H9 (cell line): ENCODE results near the gene FGD5. TPM values are rescaled to one million over a fixed set of nuclear protein-coding genes. Genes with fewer than 3 reads are reported as not detected.

Experiments
- DNase-seq: peaks from one replicate; pipeline ENCODE4 v3.0.0-alpha.2; 2017
- H2AFZ ChIP-seq: one replicate; pipeline ENCODE4 v1.6.1; 2013; ENCODE audit warnings: mild to moderate bottlenecking, low read length, control low read depth, moderate library complexity
- H2AK5ac ChIP-seq: 2 replicates; pipeline ENCODE4 v1.6.1; 2013; ENCODE audit warnings: low read length, control low read depth, mixed read lengths; ENCODE audit not compliant: insufficient read length
- H2BK120ac ChIP-seq: one replicate; pipeline ENCODE4 v1.6.1; 2013; ENCODE audit warnings: low read depth, mild to moderate bottlenecking, low read length, control low read depth, inconsistent platforms; ENCODE audit not compliant: poor library complexity, severe bottlenecking
- H2BK12ac ChIP-seq: 2 replicates; pipeline ENCODE4 v1.6.1; 2013; ENCODE audit warnings: low read length, control low read depth, mixed read lengths, low read depth; ENCODE audit not compliant: insufficient read length
- H2BK15ac ChIP-seq: 2 replicates; pipeline ENCODE4 v1.6.1; 2013; ENCODE audit warnings: low read depth, low read length, control low read depth
- H2BK20ac ChIP-seq: one replicate; pipeline ENCODE4 v1.6.1; 2013; ENCODE audit warnings: low read depth, mild to moderate bottlenecking, low read length, control low read depth, inconsistent platforms; ENCODE audit not compliant: poor library complexity, severe bottlenecking
- H2BK5ac ChIP-seq: 2 replicates; pipeline ENCODE4 v1.6.1; 2013; ENCODE audit warnings: low read length, control low read depth, mixed read lengths; ENCODE audit not compliant: insufficient read length
- H3K14ac ChIP-seq: 2 replicates; pipeline ENCODE4 v1.6.1; 2013; ENCODE audit warnings: low read length, control low read depth; ENCODE audit not compliant: insufficient read depth
- H3K18ac ChIP-seq: 2 replicates; pipeline ENCODE4 v1.6.1; 2013; ENCODE audit warnings: low read depth, mild to moderate bottlenecking, mixed read lengths, low read length, control low read depth; ENCODE audit not compliant: insufficient read length
- H3K23ac ChIP-seq: 2 replicates; pipeline ENCODE4 v1.6.1; 2013; ENCODE audit warnings: low read length, control low read depth, mixed read lengths, low read depth; ENCODE audit not compliant: insufficient read length
- H3K23me2 ChIP-seq: 2 replicates; pipeline ENCODE4 v1.6.1; 2013; ENCODE audit warnings: low read depth, mild to moderate bottlenecking, mixed read lengths, low read length, control low read depth; ENCODE audit not compliant: insufficient read length, poor library complexity, severe bottlenecking
- H3K27ac ChIP-seq: 2 replicates; pipeline ENCODE4 v1.5.1; 2013; ENCODE audit warnings: low read length, control low read depth, mixed read lengths, low read depth; ENCODE audit not compliant: insufficient read length
- H3K27me3 ChIP-seq: 2 replicates; pipeline ENCODE4 v1.6.1; 2013; ENCODE audit warnings: low read length, control low read depth, inconsistent platforms; ENCODE audit not compliant: insufficient read depth
- H3K4ac ChIP-seq: 2 replicates; pipeline ENCODE4 v1.6.1; 2013; ENCODE audit warnings: low read depth, mild to moderate bottlenecking, control low read depth, inconsistent platforms, low read length, moderate library complexity
- H3K4me1 ChIP-seq: 2 replicates; pipeline ENCODE4 v1.6.1; 2013; ENCODE audit warnings: low read length, control low read depth, inconsistent platforms; ENCODE audit not compliant: insufficient read depth
- H3K4me2 ChIP-seq: 2 replicates; pipeline ENCODE4 v1.6.1; 2013; ENCODE audit warnings: low read length, control low read depth, mixed read lengths; ENCODE audit not compliant: insufficient read length, insufficient read depth
- H3K56ac ChIP-seq: 2 replicates; pipeline ENCODE4 v1.6.1; 2013; ENCODE audit warnings: low read depth, mild to moderate bottlenecking, mixed read lengths, low read length, control low read depth; ENCODE audit not compliant: insufficient read length
- H3K79me1 ChIP-seq: 2 replicates; pipeline ENCODE4 v1.6.1; 2013; ENCODE audit warnings: low read depth, mild to moderate bottlenecking, moderate library complexity, low read length, control low read depth, inconsistent platforms; ENCODE audit not compliant: insufficient read depth, poor library complexity, severe bottlenecking
- H3K79me2 ChIP-seq: 2 replicates; pipeline ENCODE4 v1.6.1; 2013; ENCODE audit warnings: low read length, control low read depth, inconsistent platforms; ENCODE audit not compliant: insufficient read depth
- H3K9ac ChIP-seq: 2 replicates; pipeline ENCODE4 v1.6.1; 2013; ENCODE audit warnings: low read length, control low read depth, mixed read lengths; ENCODE audit not compliant: insufficient read length; ENCODE audit errors: extremely low read depth
- H3K9me3 ChIP-seq: one replicate; pipeline ENCODE4 v1.6.1; 2013; ENCODE audit warnings: low read depth, low read length, inconsistent platforms; ENCODE audit not compliant: control insufficient read depth
- H3T11ph ChIP-seq: one replicate; pipeline ENCODE4 v1.6.1; 2013; ENCODE audit warnings: mild to moderate bottlenecking, low read length, control low read depth, inconsistent platforms
- H4K20me1 ChIP-seq: one replicate; pipeline ENCODE4 v1.6.1; 2013; ENCODE audit not compliant: control insufficient read depth, insufficient read length, insufficient read depth
- H4K5ac ChIP-seq: 2 replicates; pipeline ENCODE4 v1.6.1; 2013; ENCODE audit warnings: low read depth, mild to moderate bottlenecking, mixed read lengths, low read length, control low read depth; ENCODE audit not compliant: insufficient read length
- H4K8ac ChIP-seq: replicated peaks from 2 replicates; pipeline ENCODE4 v1.6.1; 2013; ENCODE audit warnings: low read length, control low read depth, mixed read lengths, low read depth; ENCODE audit not compliant: insufficient read length
- H4K91ac ChIP-seq: 2 replicates; pipeline ENCODE4 v1.6.1; 2013; ENCODE audit warnings: low read depth, mild to moderate bottlenecking, moderate library complexity, mixed read lengths, low read length, control low read depth; ENCODE audit not compliant: insufficient read length
- H3K27ac Mint-ChIP-seq, 3 experiments: 2 replicates in 2 of 3; 3 replicates in 1 of 3; pipeline ENCODE4 v1.8.0; 2020 to 2021; ENCODE audit warnings: mixed read lengths in 3 of 3, mild to moderate bottlenecking in 1 of 3, moderate library complexity in 1 of 3
- H3K27me3 Mint-ChIP-seq: 2 replicates; pipeline ENCODE4 v1.8.0; 2021; ENCODE audit warnings: low read depth, mild to moderate bottlenecking, moderate library complexity, mixed read lengths
- H3K36me3 Mint-ChIP-seq, 3 experiments: 2 replicates in 2 of 3; 3 replicates in 1 of 3; pipeline ENCODE4 v1.8.0; 2020 to 2021; ENCODE audit warnings: low read depth in 3 of 3, mixed read lengths in 3 of 3; ENCODE audit not compliant: insufficient read depth in 1 of 3
- H3K4me1 Mint-ChIP-seq, 2 experiments: 2 replicates each; pipeline ENCODE4 v1.8.0; 2020; ENCODE audit warnings: mixed read lengths in 2 of 2
- H3K4me3 Mint-ChIP-seq, 2 experiments: 2 replicates in 1 of 2; 3 replicates in 1 of 2; pipeline ENCODE4 v1.8.0; 2020 to 2021; ENCODE audit warnings: mild to moderate bottlenecking in 2 of 2, mixed read lengths in 2 of 2, moderate library complexity in 1 of 2
- H3K9me3 Mint-ChIP-seq, 2 experiments: 2 replicates in 1 of 2; 3 replicates in 1 of 2; pipeline ENCODE4 v1.8.0; 2020; ENCODE audit warnings: mild to moderate bottlenecking in 2 of 2, mixed read lengths in 2 of 2, moderate library complexity in 1 of 2
- WGBS: extraction: QIAGEN DNeasy Blood & Tissue Kit; methylation state at CpG from one replicate; pipeline ENCODE4 v1.1.7; 2013; ENCODE audit warnings: missing lambda C conversion rate, low lambda C conversion rate, mixed read lengths; ENCODE audit not compliant: insufficient read length; ENCODE audit errors: extremely low coverage; 5-methylcytosine and 5-hydroxymethylcytosine counted together
- total RNA-seq: library from RNA; stranded (reverse); gene quantifications from 2 replicates; pipeline ENCODE4 v1.2.1, GENCODE V29; 2021
- TF ChIP-seq, protein P1 (sequence below): fragments of 200-600 bp; sonication (generic); conservative IDR thresholded peaks from 3 replicates; pipeline ENCODE4 v1.8.0; 2021; ENCODE audit warnings: antibody characterized with exemption, mild to moderate bottlenecking

Gene FGD5
- total RNA-seq, 1 experiment from 2014 or later, result 7.8 TPM

DNA sequence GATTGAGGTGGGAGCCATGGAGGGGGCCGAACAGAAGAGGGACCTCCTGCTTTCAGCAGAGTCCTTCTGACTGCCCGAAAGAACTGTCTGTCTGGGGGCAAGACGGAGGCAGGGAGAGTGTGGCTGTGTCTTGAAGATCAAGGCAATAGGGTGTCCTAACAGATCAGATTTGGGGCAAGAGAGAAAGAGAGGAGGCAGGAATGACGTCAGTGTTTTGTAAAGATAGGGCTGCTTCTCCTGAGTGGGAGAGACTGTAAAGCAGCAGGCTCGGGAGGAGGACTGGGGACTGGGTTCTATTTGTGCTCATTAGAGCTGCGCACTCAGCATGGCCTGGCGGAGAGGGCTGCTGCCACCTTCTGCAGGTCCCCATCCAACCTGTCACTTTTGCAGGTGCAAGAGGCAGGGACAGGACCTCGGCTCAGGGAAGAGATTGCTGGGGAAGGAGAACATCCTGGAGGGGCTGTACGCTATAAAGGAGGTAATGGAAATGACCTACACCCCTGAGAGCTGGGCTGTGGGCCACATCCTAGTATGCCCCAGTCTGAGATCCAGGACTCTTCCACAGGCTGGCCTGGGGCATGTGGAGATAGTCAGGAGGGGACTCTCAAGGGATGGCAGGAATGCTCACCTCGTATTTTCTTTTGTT lies 29.0 kb upstream of the FGD5 start:
- H3K4me3 Mint-ChIP-seq, result no peak overlapping the region; a peak in 1 of 5 replicates
- Histone ChIP-seq H4K20me1 (no peaks in the 10 kb centered on the region), H2AFZ (no peak overlapping the region), H3K9ac (no peak overlapping the region), H3K27ac (no peak overlapping the region), H3K79me2 (no peaks in the 10 kb centered on the region), H3K27me3 (no peaks in the 10 kb centered on the region), H2BK120ac (no peak overlapping the region), H4K5ac (no peak overlapping the region), H3K4ac (no peak overlapping the region), H3T11ph (no peak overlapping the region), H4K8ac (no peak overlapping the region), H2BK15ac (no peak overlapping the region), H3K56ac (no peak overlapping the region), H3K23me2 (no peaks in the 10 kb centered on the region), H2BK5ac (no peak overlapping the region), H3K79me1 (no peaks in the 10 kb centered on the region), H3K23ac (no peak overlapping the region), H3K9me3 (no peaks in the 10 kb centered on the region), H3K18ac (no peak overlapping the region), H3K4me2 (no peak overlapping the region), H3K4me1 (no peaks in the 10 kb centered on the region), H2BK20ac (no peak overlapping the region), H3K14ac (no peak overlapping the region), H4K91ac (no peak overlapping the region), H2BK12ac (no peak overlapping the region), H2AK5ac (no peak overlapping the region)
- H3K27ac Mint-ChIP-seq, result peak overlapping the region in 1 of 3 experiments; percentile 45; a peak in 2 of 7 replicates
- peaks cover 2 to 15% of the 10 kb centered on the region in 2 experiments for H3K4me1 Mint-ChIP-seq
- DNase-seq, result no peak
- H3K9me3 Mint-ChIP-seq, result no peaks in the 10 kb centered on the region
- H3K27me3 Mint-ChIP-seq, result peaks cover 29% of the 10 kb centered on the region
- no CpG with 5 or more reads among the region's 10 CpGs for WGBS
- TF ChIP-seq, protein P1, sequence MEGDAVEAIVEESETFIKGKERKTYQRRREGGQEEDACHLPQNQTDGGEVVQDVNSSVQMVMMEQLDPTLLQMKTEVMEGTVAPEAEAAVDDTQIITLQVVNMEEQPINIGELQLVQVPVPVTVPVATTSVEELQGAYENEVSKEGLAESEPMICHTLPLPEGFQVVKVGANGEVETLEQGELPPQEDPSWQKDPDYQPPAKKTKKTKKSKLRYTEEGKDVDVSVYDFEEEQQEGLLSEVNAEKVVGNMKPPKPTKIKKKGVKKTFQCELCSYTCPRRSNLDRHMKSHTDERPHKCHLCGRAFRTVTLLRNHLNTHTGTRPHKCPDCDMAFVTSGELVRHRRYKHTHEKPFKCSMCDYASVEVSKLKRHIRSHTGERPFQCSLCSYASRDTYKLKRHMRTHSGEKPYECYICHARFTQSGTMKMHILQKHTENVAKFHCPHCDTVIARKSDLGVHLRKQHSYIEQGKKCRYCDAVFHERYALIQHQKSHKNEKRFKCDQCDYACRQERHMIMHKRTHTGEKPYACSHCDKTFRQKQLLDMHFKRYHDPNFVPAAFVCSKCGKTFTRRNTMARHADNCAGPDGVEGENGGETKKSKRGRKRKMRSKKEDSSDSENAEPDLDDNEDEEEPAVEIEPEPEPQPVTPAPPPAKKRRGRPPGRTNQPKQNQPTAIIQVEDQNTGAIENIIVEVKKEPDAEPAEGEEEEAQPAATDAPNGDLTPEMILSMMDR, result no peak
- no peaks in the 10 kb centered on the region; a peak in 1 of 7 replicates for H3K36me3 Mint-ChIP-seq
